ENCODE data around the gene ADGRA3.

ADGRA3 gene

GRCh38 chr4:22515888-22516541 lies at the start of gene ADGRA3:
Gene ADGRA3, minus strand, starts transcription at chr4:22516066. Its CDS starts 282 bp downstream, at chr4:22515784.
- peak; percentile 59 for DNase-seq (ENCODE audit: low read depth)

DNA sequence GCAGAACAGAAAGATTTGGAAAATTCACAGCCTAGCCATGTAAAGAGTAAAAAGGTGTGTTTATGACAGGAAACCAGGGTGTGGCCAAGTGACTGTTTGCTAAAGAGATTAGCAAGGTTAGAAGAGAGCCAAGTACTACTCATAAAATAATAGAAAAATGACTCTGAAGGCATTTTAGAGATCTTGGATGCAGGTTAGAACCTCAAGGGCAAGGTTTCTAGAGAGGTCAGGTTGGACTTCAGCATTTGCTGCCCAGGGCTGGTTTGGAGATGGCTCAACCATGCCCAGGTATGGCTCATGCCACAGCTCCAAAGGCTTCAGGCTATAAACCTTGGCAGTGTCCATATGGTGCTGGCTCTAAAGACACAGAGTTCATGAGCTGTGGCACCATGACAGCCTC lies 40.6 kb upstream of the ADGRA3 start:
- DNase-seq (ENCODE audit: low read depth): no peak

DNA sequence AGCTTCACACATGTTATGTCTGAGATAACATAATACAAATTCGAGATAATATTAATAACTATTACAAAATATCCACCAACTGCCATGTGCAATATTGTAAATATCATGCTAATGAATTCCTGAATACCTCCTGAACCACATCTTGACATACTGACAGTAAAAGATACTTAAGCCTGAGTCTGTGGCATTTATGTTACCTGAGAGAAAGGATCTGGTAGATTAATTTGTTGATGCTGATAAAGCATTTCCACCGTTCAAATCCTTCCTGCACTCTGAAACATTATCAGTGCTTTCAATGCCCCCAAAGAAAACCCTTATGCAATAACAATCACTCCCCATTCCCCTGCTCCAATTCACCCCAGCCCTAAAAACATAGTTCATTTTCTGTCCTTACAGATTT lies 38.8 kb upstream of the ADGRA3 start:
- DNase-seq (ENCODE audit: low read depth): no peak

DNA sequence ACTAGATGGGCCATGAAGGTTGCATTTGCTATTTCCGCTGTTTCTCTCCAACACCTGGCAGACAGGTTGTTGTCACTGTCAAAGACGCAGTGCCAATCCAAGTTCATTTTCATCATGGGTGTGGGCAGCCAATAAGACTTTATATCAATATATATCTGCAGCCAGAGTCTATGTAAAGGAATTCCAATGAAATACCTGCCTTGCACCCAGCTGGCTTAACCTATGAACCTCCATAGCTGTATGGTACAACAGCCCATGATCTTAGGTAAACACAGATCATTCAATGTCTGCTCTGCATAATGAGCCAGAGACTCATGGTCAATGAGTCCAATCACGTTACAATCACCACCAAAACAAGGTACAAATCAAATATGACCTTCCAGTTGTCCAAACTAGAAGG lies 37.7 kb upstream of the ADGRA3 start:
- no peak for DNase-seq (ENCODE audit: low read depth)

DNA sequence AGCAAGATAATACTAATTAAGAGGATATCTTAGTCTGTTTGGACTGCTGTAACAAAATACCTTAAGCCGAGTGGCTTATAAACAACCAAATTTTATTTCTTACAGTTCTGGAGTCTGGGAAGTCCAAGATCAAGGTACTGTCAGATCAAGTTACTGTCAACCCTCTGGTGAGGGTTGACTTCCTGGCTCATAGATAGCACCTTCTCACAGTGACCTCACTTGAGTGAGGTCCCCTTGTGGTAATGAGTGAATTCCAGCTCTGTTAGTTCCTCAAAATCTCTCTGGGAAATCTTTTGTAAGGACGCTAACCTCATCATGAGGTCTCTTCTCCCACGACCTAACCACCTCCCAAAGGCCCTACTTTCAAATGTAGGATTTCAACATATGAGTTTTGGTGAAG lies 36.9 kb upstream of the ADGRA3 start:
- DNase-seq (ENCODE audit: low read depth): no peak

DNA sequence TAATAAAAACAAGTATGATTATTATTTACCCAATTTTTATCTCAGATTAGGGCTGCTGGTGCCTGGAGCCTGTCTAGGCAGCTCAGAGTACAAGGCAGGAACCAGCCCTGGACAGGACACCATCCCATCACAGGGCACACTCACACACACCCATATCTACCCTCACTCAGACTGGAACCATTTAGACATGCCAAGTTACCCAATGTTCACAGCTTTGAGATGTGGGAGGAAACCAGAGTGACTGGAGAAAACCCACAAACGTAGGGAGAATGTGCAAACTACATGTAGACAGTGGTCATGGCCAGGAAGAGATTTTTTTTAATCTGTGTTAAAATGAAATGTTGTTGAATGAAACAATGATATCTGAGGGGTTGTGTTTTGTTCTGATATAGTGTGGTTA lies 35.7 kb upstream of the ADGRA3 start:
- peak; percentile 9 for DNase-seq (ENCODE audit: low read depth)

GRCh38 chr4:22546299-22546698 lies 30.4 kb upstream of the ADGRA3 start:
- no peak for DNase-seq (ENCODE audit: low read depth)

- no peak for DNase-seq (ENCODE audit: low read depth)
Observed at GRCh38 chr4:22539251-22539650, 23.4 kb upstream of the ADGRA3 start.

DNA sequence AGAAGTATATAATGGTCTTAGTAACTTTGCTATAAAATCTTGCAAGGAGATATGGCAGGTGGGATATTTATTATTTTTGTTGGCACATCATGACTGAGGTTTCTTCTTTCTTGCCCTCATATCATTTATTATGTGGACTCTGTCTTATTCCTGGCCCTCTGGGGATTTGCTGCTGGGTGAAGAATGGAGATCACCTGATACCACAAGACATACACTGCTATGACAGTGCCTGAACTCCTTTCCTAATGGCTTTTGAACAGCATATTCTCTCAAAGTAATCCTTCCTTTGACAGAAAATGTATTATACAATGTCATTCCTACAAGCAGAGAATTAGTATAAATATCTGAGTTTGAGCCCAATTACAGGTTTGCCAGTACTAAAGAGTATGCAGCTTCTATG lies 22.0 kb upstream of the ADGRA3 start:
- DNase-seq (ENCODE audit: low read depth): no peak

GRCh38 chr4:22534374-22534773 lies 18.5 kb upstream of the ADGRA3 start:
- no peak for DNase-seq (ENCODE audit: low read depth)

GRCh38 chr4:22532896-22533295 lies 17.0 kb upstream of the ADGRA3 start:
- no peak for DNase-seq (ENCODE audit: low read depth)

GRCh38 chr4:22532117-22532516 lies 16.3 kb upstream of the ADGRA3 start:
- no peak for DNase-seq (ENCODE audit: low read depth)

GRCh38 chr4:22531311-22532019 lies 15.6 kb upstream of the ADGRA3 start:
- no peak for DNase-seq (ENCODE audit: low read depth)

DNA sequence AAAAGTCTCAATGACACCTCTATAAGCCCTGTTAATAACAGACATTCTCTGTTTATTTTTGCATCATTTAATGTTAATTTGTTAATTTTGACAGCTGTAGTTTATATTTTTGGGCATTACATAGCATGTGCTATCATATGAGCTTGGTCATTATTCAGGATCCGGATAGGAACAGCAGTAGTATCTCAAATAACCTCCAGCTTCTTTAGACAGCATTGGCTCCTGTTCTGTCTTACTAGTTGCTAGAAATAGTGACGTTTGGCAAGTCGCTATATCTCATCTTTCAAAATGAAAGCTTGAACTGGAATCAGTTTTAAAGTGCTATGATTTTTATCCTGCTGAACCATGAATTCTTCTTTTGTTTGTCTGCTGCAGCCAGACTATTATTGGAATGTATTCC lies 9.0 kb upstream of the ADGRA3 start:
- no peak for DNase-seq (ENCODE audit: low read depth)

DNA sequence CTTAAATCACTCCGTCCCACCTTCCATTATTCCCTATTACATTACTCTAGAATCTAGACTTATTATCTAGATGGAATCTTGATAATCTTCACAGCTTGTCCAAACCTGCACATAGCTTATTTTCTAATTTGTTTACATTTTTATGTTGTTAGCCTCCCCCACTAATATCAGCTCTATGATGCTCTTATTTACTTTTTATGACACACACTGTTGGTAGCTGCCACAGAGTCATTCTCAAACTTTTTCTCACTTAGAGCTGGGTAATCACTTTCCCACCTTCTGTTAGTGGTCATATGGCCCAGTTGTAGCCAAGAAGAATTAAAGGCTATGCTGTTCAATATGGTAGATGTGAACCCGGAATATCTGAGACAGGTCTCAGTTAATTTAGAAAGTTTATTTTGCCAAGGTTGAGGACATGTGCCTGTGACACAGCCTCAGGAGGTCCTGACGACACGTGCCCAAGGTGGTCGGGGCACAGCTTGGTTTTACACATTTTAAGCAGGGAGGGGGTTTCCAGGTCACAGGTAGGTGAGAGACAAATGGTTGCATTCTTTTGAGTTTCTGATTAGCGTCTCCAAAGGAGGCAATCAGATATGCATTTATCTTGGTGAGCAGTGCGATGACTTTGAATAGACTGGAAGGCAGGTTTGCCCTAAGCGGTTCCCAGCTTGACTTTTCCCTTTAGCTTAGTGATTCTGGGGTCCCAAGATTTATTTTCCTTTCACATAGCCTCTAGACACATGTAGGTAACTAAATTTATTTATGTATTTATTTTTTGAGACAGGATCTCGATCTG lies 7.0 kb upstream of the ADGRA3 start:
- no peak for DNase-seq (ENCODE audit: low read depth)

GRCh38 chr4:22522206-22522605 lies 6.3 kb upstream of the ADGRA3 start:
- peak; percentile 69 for DNase-seq (ENCODE audit: low read depth)

- no peak for DNase-seq (ENCODE audit: low read depth)
Observed at GRCh38 chr4:22521240-22521639, 5.4 kb upstream of the ADGRA3 start.

- peak; percentile 75 for DNase-seq (ENCODE audit: low read depth)
Observed at GRCh38 chr4:22515145-22515887, 550 bp downstream of the ADGRA3 start.

- no peak for DNase-seq (ENCODE audit: low read depth)
Observed at GRCh38 chr4:22514481-22514880, 1.4 kb downstream of the ADGRA3 start.

- DNase-seq (ENCODE audit: low read depth): peak; percentile 36
Observed at GRCh38 chr4:22514001-22514400, 1.9 kb downstream of the ADGRA3 start.

GRCh38 chr4:22512306-22512705 lies 3.6 kb downstream of the ADGRA3 start:
- DNase-seq (ENCODE audit: low read depth): no peak

- no peak for DNase-seq (ENCODE audit: low read depth)
Observed at GRCh38 chr4:22510750-22511149, 5.1 kb downstream of the ADGRA3 start.
